Mononuclear cell (primary cell): ENCODE measurements around the gene WDR90. TPM values are rescaled to one million over a fixed set of nuclear protein-coding genes. Genes with fewer than 3 reads are reported as not detected.

Experiments used
- H3K27me3 ChIP-seq: 2 replicates; pipeline ENCODE4 v1.6.0; 2011; ENCODE audit warnings: low read length, control low read depth; ENCODE audit not compliant: insufficient read depth
- H3K4me1 ChIP-seq: 2 replicates; pipeline ENCODE4 v1.5.1; 2011; ENCODE audit warnings: mild to moderate bottlenecking, low read length, control low read depth; ENCODE audit not compliant: insufficient read depth
- H3K4me3 ChIP-seq: 2 replicates; pipeline ENCODE4 v1.5.1; 2011; ENCODE audit warnings: mild to moderate bottlenecking, low read length, moderate library complexity
- H3K9me3 ChIP-seq: 2 replicates; pipeline ENCODE4 v1.5.1; 2011; ENCODE audit warnings: low read depth, mild to moderate bottlenecking, control low read depth, low read length
- total RNA-seq: library from RNA; depleted of rRNA; stranded (reverse); fragments of >200 nt; gene quantifications from one replicate; pipeline ENCODE4 v1.2.3, GENCODE V29; 2012

The WDR90 gene
- total RNA-seq = 4.6 TPM

DNA sequence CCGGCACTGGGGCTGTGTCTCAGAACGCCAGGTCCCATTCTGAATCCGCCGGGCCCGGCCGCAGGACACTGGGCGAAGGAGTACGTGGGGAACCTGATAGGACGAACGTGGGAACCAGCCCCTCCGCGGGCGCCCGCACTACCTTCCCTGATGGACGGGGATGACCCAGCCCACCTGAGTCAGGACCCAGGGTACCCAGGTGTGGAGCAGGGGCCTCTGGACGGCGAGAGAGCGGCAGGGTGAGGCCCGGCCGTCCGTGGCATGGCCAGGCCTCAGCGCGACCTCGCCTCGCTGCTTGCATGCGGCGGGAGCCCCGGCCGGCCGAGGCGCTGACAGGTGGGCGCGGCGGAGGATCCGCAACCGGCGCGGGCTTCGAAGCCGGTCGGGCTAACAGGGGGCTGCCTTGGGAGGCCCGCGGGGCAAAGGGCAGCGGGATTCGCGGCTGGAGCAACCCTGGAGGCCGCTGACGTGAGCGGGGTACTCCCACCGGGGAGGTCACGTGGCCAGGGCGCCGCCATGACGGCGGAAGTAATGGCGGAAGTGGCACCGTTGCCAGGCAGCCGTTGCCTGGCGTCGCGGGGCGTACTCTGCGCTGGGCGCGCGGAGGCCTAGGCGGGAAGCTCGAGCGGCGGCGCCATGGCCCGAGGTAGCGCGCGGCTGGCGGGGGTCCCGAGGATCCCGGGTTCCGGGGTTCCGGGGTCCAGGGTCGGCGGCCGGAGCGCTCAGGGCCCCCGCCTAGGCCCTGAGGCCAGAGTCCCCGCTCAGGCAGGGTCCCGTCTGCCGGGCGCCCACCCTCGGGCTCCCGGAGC lies at the start of gene WDR90:
Gene WDR90 (plus strand): TSS at position 585 of the 809 bp plus-strand sequence. CDS start 52 bp downstream, at position 637.
- no peaks in the 10 kb centered on the region for H3K27me3 ChIP-seq
- H3K4me1 ChIP-seq = peaks cover 19% of the 10 kb centered on the region
- H3K9me3 ChIP-seq = no peaks in the 10 kb centered on the region
- H3K4me3 ChIP-seq = peak within 1 kb of the TSS; percentile 57

- H3K4me3 ChIP-seq = no peak overlapping the region
- no peaks in the 10 kb centered on the region for H3K27me3 ChIP-seq
- peaks cover 12% of the 10 kb centered on the region for H3K4me1 ChIP-seq
- no peaks in the 10 kb centered on the region for H3K9me3 ChIP-seq
Observed at GRCh38 chr16:600781-601180, 48.4 kb upstream of the WDR90 start.

DNA sequence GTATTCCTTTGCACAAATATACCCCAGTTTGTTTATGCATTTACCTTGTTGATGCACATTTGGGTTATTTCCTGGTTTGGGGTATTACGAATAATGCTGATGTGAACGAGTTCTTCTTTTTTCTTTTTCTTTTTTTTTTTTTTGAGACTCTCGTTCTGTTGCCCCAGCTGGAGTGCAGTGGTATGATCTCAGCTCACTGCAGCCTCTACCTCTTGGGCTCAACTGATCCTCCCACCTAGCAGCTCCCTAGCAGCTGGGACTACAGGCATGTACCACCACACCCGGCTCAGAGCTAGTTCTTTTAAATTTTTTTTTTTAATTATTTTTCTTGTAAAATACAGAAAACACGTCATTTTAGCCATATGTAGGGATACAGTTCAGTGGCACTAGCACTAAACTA lies 45.2 kb upstream of the WDR90 start:
- no peak overlapping the region for H3K4me3 ChIP-seq
- no peaks in the 10 kb centered on the region for H3K9me3 ChIP-seq
- no peaks in the 10 kb centered on the region for H3K27me3 ChIP-seq
- H3K4me1 ChIP-seq = no peaks in the 10 kb centered on the region

GRCh38 chr16:606656-607307 lies 42.4 kb upstream of the WDR90 start:
- H3K4me3 ChIP-seq = no peak overlapping the region
- H3K27me3 ChIP-seq = no peaks in the 10 kb centered on the region
- H3K4me1 ChIP-seq = no peaks in the 10 kb centered on the region
- no peaks in the 10 kb centered on the region for H3K9me3 ChIP-seq

- H3K9me3 ChIP-seq = no peaks in the 10 kb centered on the region
- no peaks in the 10 kb centered on the region for H3K4me1 ChIP-seq
- no peak overlapping the region for H3K4me3 ChIP-seq
- no peaks in the 10 kb centered on the region for H3K27me3 ChIP-seq
Observed at GRCh38 chr16:608019-608418, 41.1 kb upstream of the WDR90 start.

DNA sequence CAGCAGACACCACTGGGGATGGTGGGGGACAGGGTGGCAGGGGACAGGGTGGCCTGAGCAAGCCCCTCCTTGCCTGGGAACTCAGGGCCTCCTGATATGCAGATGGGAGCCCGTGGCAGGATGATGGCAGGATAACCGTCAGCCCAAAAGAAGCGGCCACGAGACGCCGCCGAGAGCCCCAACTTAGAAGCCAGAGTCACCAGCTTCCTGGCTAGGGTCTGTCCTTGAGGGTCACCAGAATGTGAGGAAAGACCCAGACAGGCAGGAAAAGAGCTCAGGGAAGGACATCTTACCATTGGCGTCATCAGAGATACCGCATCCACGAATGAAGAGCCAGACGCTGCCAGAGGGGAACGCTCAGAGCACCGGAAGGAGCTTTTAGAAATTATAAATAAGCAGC lies 39.8 kb upstream of the WDR90 start:
- H3K27me3 ChIP-seq = no peaks in the 10 kb centered on the region
- H3K4me3 ChIP-seq = no peak overlapping the region
- H3K9me3 ChIP-seq = no peaks in the 10 kb centered on the region
- H3K4me1 ChIP-seq = no peaks in the 10 kb centered on the region

DNA sequence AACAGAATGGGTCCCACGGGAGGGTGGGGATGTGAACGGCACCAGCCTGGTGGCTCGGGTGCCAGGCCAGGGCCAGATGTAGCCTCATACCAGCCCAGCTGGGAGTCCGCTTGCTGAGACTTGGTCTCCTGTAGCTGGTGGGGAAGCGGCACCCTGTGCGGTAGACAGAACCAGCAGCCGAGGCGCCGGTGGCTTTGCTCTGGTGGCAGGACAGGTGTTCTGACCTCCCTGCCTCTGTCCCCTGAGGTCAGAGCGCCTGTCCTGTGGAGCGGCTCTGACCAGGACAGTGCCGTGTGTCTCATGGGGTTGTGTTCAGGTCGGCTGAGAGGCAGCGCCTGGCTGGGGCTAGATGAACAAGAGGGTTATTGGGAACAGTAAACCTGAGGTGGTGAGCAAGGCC lies 39.2 kb upstream of the WDR90 start:
- Histone ChIP-seq H3K4me3 (no peak overlapping the region), H3K9me3 (no peaks in the 10 kb centered on the region), H3K4me1 (no peaks in the 10 kb centered on the region), H3K27me3 (no peaks in the 10 kb centered on the region)

DNA sequence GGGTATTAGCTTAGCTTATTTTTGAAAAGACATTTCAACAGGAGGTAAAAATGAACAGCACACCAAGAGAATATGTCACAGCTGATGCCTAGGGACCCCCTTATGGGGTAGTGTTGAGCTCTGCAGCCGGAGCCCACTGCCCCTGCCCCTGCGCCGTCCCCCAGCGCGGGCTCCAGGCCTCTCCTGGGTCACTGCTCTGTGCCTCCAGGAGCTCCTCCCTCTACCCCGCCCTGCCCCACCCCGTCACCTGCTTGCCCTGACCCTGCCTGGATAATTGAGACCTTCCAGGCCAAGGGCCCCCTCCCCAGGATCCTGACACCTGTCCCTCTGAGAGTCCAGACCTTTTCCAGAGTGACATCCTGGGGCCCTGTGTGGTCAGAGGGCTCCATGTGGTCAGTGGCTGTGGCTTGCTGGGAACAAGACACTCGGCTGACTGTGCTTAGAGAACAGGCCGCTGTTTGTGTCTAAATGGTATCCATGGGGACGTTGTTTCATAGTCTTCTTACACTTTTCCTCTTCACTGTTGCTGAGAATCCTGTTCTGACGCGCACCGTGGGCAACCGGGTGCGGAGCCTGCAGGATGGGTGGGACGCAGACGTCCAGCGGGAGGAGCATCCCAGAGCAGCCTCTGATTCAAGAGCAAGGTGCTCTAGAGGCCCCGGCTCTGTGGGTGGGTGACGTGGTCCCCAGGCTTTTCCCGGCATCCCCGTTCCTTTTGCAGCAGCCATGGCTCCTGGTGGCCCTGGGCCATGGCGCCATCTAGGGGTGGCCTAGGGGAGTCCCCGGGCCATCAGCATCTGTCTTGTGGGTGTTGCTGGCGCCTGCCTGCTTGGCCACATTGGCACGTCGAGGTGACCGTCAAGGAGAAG lies 38.4 kb upstream of the WDR90 start:
- Histone ChIP-seq H3K9me3 (no peaks in the 10 kb centered on the region), H3K27me3 (no peaks in the 10 kb centered on the region), H3K4me3 (no peak overlapping the region), H3K4me1 (no peaks in the 10 kb centered on the region)

GRCh38 chr16:615122-615521 lies 34.0 kb upstream of the WDR90 start:
- Histone ChIP-seq H3K4me1 (no peaks in the 10 kb centered on the region), H3K4me3 (no peak overlapping the region), H3K27me3 (no peaks in the 10 kb centered on the region), H3K9me3 (no peaks in the 10 kb centered on the region)

DNA sequence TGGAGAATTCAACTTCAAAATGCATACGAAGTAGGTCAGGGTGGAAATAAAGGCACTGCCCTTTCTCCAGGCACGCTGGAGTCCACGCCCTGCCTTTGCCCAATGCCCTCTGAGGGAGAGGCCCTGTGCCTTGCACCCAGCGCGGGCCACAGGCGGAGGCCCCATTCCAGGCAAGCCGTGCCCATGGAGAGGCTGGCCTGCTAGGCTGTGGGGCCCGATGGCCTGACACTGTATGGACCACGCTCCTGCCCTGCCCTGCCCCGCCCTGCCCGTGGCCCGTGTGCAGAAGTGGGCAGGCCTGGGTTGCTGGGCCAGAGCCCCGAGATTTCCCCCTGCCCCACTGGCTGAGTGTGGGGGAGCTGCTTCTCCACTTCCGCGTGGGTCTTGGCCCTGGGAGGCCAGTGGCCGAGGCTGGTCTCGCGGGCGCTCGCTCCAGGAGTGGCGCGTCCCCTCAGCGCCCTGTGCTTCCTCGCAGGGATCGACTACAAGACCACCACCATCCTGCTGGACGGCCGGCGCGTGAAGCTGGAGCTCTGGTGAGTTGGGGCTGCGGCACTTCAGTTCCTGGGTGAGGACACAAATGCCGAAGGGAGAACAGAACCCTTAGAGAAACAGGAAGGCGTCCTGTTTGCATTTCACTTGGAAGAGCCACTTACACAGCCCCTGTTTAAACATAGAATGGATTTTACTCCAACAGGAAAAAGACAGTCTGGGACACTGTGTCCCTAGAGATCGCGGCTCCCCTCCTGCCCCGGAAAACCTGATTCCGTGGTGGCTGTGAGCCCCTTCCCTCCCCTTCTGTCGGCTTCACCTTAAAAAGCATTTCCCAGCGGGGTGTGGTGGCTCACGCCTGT lies 32.2 kb upstream of the WDR90 start:
- Histone ChIP-seq H3K4me3 (no peak overlapping the region), H3K4me1 (no peaks in the 10 kb centered on the region), H3K9me3 (no peaks in the 10 kb centered on the region), H3K27me3 (no peaks in the 10 kb centered on the region)

DNA sequence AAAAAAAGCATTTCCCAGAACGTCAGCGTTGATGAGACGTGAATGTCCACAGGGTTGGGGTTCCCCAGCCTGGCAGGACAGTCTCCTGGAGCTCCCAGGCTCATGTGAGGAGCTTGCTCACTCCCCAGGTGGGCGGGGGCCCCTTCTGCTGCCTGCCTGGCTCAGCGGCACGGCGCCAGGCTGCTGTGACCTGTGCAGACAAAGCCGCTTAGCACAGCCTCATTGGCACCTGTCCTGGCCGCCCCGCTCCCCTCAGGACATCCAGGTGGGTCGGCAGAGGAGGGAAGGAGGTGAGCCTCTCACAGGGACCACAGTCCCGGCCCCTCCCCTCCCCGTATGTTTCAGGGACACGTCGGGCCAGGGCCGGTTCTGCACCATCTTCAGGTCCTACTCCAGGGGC lies 31.3 kb upstream of the WDR90 start:
- H3K27me3 ChIP-seq = no peaks in the 10 kb centered on the region
- H3K9me3 ChIP-seq = no peaks in the 10 kb centered on the region
- no peaks in the 10 kb centered on the region for H3K4me1 ChIP-seq
- no peak overlapping the region for H3K4me3 ChIP-seq

DNA sequence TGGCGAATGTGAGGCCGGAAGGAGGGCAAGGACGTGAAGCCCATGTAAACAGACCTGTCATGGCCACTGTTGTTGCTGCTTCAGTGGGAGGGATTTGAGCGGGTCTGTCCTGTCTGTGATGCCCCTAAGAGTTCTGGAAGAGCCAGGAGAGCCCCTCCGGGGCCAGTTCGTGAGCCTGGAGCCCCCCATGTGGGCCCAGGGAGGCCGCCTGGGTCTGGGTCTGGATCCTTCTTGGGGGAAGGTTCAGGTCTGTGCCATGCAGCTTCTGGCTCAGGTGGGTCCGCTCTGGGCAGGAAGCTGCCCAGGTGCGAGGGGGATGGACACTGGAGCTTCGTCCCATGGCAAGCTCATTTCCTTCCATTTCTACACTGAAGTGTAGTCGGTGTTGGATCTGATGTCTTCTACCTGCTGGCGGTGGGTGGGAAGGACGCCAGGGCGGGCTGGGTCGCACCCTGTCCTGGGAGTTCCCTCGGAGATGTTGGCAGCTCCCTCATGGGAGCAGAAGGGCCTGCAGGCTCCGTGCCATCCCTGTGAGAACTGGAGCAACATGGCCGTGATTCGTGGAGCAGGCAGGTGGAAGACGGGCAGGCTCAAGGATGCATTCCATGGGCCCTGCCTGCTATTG lies 29.6 kb upstream of the WDR90 start:
- H3K4me1 ChIP-seq = no peaks in the 10 kb centered on the region
- no peaks in the 10 kb centered on the region for H3K27me3 ChIP-seq
- no peak overlapping the region for H3K4me3 ChIP-seq
- H3K9me3 ChIP-seq = no peaks in the 10 kb centered on the region

DNA sequence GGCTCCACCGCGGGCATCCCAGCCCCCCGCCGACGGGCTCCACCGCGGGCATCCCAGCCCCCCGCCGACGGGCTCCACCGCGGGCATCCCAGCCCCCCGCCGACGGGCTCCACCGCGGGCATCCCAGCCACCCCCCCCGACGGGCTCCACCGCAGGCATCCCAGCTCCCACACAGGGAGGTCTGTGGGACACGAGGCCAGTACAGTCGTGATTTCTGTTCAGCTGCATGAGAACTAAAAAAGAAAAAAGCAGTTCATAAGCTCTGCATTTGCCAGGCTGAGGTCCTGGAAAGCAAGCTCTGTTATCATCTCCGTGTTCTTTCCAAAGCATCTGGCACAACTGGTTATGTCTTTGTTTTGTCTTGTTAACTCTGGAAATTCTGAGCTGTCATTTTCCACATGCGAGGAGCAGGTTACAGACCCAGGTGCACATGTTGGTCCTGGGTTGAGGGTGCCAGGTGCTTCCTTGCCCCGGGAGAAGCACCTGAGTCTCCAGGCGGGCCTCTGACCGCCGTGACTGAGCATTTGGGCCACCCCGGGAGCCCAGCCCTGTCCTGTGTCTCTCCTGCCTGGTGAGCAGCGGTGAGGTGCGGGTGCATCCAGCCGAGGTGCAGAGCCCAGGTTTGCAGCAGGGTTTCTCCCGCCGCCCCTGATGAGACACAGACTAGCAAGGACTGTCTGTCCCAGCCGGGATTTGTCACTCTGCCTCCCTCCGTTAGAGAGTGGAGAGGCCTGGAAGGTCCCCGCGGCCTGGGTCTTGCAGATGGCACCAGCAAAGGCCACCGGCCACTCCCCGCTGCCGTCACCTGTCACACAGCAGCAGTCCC lies 28.3 kb upstream of the WDR90 start:
- Histone ChIP-seq H3K4me1 (no peaks in the 10 kb centered on the region), H3K9me3 (no peaks in the 10 kb centered on the region)

More for the DNA sequence above, 28.3 kb upstream of the WDR90 start:
- Histone ChIP-seq H3K27me3 (no peaks in the 10 kb centered on the region), H3K4me3 (no peak overlapping the region)
